ENCODE measurements around the gene PDZRN3. TPM values are rescaled to one million over a fixed set of nuclear protein-coding genes. Genes with fewer than 3 reads are reported as not detected.

Gene PDZRN3
- total RNA-seq, 1 experiment from 2014 or later: 3.4 TPM

DNA sequence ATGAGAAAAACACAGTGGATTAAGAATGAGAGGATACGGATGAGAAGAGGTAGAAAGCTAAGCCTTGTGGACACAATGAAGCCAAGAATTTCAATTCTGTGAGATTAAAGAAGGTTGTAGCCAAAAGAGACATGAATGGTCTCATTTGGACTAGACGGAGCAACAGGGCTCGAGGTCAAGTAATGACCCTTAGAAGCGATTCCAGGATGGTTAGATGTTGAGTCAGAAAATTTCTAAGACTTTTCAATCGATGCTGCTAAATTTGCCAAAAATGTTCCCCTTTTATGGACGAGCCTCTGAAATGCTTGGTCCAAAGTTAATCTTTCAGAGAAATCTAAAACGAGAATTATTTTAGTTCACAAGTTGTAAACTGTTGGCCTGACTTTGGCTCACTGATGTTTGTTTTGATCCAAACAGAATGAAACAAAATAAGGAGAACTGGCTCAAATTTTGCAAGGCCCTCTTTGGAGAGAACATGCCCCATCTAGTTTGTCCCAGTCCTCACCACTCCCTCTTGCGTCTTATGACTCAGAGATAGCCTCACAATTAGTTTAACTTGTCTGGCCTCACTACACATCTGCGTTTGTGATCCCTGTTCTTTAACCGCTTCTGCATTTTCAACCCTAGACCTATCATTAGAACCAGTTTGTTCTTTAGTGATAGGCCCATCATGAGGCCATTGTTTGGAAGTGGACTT is 235.5 kb downstream of the PDZRN3 start:
- DNase-seq (ENCODE audit: low spot score): no peak

DNA sequence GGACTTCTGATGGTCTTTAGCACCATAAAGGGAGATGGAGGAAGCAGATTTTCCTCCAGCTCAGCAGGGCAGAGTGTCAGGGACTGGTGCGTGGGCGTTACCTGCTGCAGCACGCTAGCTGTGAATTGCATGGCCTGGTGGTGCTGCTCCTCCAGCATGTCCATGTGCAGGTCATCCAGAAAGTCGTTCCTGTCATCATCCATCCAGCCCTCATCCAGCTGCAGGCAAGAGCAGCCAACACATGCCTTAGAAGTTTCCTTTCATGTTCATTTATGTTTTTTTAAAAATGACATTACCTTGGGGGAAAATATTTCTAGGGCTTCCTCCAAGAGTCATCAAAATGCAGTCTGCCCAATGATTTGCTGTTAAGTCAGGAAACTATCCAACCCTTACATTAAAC is 239.2 kb downstream of the PDZRN3 start:
- DNase-seq (ENCODE audit: low spot score): no peak

DNA sequence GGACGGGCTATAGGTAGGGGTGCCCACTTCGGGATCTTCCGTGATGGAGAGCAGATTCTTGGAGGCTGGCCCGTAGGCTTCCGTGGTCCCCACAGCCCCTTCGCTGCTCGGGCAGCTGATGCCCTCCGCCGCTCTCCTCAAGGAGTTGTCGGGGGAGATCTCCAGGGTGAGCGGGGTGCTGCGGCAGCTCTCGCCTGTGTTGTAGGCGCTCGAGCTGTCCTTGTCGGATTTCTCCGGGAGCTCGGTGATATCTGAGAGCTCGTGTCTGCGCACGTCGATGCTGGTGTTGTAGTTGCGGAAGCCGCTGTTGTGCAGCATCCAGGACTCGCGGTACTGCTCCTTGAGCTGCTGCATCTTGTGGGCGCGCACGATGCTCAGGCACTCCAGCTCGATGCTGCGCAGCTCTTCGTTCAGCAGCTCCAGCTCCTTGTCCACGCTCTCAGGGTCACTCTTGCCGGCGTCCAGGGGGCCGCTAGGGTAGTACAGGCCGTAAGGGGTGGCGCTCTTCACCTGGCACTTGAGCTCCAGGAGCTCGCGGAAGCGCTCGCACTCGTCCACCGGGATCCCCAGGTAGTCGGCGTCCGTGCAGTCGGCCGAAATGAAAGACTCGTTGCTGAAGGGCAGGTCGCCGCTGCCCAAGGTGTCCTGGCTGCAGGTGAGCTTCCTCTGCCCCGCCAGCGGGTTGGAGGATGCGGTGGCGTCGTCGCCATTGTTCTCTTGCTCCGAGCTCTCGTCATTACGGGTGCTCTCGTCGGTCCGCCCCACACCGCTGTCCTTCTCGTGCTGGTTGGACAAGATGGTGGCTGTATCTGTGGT is 240.4 kb downstream of the PDZRN3 start:
- DNase-seq (ENCODE audit: low spot score): no peak

DNA sequence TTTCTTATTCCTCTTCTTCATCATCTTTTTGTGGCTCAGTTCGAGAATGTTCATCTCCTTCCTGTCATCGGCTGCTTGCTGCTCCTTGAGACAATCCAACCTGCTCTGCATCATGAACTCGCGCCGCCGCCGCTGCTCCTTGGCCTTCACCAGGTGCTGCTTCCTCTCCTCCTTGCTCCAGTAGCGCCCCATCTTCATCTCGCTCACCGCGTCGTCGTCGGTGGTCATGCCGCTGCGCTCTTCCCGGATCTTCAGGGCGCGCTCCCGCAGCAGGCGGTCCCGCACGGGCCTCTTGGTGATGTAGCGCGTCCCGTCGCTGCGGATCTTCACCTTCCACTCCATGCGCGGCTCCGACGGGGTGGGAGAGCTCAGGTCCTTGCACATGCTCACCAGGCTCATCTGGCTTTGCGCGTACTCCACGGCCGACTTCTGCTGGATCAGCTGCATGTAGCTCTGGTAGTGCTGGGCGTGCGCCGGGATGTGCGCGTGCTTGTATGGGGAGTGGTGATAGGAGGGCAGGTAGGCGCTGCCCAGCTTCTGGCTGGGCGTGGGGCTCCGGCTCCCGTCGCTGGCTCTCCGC is 241.2 kb downstream of the PDZRN3 start:
- DNase-seq (ENCODE audit: low spot score): no peak

DNA sequence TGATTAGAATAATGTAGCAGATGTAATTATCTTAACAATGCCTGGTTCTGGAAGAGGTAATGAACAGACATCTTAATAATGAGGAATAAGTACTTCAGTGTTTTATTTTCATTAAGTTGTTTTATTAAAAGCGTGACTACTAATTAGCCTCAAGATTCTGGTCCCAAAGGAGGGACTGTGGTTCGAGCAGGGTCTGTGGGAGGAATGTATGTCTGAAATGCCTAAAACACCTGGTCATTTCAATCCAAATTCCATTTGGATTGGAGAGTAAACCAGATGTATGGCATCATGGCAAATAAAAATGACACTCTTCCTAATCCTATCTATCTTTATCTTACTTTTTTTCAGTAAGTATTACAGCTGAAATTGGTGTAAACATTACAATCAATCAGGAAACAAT is 243.2 kb downstream of the PDZRN3 start:
- DNase-seq (ENCODE audit: low spot score): no peak

DNA sequence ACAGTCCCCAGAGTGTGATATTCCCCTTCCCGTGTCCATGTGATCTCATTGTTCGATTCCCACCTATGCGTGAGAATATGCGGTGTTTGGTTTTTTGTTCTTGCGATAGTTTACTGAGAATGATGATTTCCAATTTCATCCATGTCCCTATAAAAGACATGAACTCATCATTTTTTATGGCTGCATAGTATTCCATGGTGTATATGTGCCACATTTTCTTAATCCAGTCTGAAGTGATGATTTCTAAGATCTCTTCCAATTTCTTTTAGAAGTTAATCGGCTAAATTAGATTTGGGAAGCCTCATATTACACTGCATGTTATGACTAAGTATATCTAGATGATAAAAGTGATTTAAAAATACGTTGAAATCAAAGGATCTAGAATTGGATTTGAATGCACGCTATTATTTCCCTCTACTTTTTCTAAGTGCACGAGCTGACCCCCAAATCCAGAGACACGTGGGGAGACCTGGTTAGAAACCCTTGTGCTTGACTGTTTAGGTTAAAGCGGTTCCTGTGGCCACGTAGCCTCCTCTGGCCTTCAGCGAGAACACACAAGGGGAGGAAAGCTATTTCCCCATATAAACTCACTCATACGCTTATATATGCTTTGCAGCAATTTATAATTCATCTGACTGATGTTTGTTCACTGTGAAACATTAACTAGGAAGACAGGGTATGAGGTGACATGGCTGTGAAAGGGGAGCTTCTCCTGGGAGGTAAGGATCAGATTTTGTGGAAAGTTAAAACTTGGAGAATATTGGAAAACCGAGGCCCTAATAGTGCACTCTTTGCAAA is 243.8 kb downstream of the PDZRN3 start:
- no peak for DNase-seq (ENCODE audit: low spot score)

DNA sequence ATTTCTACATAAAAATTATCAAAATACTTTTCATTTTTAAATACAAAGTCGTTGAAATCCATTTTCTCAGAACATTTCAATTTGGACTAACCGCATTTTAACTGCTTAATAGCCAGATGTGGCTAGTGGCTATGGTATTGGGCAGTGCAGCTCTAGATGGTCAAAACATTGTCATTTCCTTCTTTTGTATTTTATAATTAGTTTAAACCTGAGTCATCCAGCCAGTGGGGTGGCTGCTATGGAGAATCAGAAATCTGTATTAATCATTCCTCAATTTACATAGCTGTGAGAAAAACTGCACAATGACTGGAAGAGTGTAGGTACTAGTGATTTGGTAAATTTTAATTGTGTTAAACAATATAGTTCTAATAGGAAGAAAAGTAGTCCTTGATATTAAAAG is 245.3 kb downstream of the PDZRN3 start:
- no peak for DNase-seq (ENCODE audit: low spot score)

DNA sequence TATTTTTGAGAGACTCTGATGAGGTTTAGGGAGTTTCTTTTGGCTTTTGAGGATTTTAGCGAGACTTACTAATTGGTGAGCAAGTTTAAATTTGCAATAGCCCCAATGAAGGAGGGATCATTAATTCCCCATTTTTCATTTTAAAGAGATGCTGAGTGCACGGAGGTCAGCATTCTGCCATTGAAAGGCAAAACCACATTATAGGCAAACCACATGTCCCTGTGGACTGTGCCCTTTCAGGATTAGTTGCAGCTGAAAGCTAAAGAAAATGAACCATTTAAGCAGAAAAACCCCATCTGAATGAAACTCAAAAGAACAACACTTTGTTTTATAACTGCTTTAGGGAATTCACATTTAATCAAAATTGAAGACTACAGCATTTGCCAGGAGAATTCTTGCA is 246.5 kb downstream of the PDZRN3 start:
- DNase-seq (ENCODE audit: low spot score): no peak

DNA sequence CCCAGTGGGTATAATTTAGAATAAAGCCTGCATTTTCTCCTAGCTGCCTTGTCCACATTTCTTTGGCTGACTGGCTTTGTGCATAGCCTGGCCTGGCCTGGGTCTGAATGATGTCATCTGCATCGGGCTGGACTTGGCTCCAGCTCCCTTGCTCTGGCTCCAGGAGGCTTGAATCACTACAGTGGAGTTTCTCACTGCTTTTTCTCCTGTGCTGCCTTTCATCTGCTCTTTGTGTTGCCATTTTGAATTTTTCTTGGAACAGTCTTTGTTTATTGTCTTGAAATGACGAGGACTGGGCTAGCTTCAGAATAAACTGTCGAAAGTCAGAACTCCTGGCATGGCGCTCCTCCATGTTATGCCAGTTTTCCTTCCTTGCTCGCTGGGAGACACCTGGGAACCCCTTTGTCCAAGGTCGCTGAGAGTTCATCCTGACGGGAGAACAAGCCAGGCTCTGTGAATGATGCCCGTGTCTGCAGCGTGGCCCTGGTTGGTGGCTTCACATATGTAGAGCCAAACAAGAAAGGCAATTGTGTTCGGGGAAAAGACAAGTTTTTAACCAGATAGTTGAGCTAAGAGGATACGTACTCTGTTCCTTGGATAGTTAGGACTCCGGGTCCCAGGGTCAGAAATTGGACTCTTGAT is 258.9 kb downstream of the PDZRN3 start:
- peak; percentile 21 for DNase-seq (ENCODE audit: low spot score)

DNA sequence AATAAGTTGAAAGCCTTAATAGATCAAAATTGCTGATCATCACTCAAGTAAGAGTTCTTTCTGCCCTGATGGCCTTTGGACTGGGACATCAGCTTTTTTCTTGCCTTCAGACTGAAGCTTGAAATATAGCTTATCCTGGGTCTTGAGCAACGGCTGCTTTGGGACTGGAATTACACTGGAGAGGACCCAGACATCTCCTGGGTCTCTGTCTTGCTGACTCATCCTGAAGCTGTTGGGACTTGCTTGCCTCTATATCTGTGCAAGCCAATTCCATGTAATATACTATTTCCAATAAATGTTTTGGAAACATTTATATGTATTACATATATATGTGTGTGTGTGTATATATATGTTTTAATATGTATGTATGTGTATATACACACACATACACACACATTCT is 260.2 kb downstream of the PDZRN3 start:
- DNase-seq (ENCODE audit: low spot score): no peak

DNA sequence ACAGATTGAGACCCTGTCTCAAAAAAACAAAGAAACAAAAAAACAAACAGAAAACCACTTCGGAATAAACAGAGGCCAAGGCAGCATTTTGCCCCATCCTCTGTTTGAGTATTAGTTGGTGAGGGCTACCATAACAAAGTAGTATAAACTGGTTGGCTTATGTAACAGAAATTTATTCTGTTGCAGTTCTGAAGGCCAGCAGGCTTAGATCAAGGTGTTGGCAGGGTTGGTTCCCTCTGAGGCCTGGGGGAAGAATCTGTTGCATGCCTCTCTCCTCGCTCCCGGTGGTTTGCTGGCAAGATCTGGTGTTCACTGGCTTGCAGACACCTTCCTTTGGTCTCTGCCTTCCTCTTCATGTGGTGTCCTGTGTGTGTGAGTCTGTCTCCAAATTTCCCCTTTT is 261.6 kb downstream of the PDZRN3 start:
- DNase-seq (ENCODE audit: low spot score): no peak

DNA sequence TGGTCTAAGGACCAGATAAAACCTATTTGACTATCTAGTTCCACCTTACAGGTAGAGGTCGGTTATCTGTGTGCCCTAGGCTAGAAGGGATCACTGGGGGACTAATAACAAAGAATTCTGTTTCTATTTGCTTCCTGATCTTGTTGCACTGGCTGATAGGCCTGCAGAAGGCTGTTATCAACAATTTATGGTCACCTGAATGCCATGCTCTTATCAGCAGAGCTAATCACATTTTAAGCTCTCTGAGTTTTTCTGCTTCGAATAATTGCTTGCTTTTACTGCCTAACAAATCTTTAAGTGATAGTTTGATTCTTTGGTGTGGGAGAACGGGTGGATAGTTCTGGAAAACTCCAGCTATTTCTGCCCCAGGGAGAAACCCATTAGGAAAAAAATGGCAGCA is 263.1 kb downstream of the PDZRN3 start:
- no peak for DNase-seq (ENCODE audit: low spot score)

DNA sequence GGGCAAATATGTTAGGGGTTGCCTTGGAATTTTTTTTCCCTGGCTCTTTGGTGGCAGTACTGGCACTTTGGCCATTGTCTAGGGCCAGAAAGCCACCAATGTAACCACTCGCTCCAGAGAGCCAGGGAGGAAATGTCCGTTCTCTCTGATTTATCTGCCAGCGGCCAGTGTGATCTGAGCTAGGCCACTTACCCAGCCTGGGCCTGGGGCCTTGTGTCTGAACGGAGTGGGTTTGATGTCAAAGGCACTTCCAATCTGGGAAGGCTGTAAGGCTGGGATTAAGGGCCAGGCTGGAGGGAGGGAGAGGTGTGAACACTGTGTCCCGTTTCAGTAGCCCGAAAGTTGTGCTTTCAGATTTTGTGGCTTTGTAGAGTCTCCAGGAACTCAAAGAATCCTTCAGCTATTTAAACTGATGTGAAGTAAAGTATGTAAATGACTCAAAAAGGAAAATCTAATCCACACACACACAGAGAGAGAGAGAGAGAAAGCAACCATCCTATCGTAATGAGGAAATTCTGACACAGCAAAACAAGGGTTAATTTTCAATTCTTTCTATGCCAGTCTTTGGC is 271.0 kb downstream of the PDZRN3 start:
- DNase-seq (ENCODE audit: low spot score): no peak

DNA sequence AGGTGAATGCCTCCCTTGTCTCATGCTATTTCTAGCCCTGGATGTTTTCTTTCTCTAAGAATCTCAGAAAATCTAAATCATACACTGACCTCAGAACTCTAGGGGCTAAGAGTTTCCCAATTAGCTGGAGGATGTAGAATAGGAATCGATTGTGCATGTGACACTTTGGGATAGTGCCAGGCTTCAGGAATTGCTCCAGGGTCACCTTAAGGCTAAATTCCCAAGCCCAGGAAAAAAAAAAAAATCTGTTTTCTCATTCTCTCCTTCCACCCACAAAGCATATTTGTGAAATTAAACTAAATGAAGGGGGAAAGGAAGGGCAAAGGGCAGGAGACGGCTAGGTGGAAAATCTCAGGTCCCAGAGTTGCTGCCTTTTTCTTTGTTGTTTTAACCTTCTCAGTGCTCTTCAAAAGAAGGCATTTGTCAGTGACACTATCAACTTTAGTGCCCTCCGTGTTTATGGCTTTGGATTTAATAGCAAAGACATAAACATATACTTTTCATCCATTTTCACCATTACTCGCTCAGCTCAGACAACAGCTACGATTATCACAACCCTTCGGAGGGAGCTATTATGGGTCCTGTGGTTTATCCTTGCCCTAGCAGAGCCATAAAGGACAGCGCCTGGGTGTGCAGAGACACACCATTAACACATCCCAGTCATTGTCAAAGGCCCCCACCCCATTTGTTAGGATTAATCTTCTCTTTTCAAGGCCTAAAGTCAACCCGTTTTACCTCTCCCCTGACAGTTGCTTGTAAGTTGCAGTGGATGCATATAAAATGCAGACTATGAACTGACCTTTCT is 271.7 kb downstream of the PDZRN3 start:
- no peak for DNase-seq (ENCODE audit: low spot score)

DNA sequence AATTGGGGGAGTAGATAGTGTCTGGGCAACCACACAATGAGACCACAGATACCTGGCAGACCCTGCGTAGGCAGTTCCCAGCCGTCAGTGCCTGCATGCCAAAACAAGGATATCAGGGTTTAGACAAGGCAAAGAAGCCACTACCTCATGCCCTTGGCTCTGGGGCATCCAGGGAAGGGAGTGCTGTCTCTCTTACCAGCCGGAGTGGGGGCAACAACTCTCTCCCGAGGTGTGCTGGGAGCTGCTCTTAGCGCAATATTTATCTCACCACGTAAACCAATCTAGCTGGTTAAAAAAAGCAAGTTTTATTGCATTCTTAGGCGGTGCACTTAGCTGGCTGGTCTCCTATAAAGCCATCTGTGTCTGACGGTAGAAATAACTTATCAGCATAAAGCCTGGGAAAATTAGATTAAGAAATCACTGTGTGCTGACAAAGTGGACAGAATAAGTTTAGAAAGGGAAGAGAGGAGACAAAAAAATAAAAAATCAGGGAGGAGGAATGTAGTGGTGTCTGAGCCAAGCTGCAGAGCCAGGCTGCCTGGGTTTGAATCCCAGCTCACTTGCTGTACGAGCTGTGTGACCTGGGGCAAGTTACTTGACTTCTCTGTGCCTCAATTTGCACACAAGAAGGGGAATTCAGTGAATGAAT is 273.2 kb downstream of the PDZRN3 start:
- peak; percentile 6 for DNase-seq (ENCODE audit: low spot score)

DNA sequence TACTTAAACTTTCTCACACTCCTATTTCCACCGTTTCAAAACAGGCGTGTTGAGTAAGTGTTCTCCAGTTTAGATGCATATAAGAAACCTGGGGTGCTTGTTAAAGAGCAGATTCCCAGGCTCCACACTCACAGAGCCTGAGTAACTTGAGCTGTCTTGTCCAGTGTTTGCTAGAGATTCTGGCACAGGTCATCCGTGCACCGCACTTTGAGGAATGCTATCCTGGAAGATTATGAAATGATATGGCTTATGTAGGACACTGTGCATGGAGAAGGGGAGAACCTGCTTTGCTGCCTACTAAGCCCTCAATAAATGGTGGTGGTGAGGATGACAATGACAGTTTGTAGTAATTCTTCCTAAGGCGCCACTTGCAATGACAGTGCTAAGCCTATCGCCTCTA is 273.7 kb downstream of the PDZRN3 start:
- no peak for DNase-seq (ENCODE audit: low spot score)

DNA sequence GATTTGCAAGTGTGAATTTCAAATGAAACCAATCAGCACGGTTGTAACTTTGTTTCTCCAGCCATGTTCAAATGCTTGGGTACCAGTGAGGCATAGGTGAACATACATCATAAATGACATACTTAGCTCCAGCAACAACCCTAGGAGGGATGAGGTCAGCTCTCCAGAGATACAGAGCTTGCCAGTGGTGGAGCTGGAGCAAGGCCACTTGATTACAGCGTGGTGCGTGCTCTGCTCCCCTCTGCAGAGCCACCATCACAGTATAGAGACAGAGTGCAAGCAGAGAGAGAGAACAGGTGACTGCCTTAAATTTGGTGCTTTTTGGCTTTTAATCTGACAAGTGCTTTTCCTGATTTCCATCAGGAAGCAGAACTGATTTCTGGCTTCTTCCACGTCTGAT is 275.1 kb downstream of the PDZRN3 start:
- no peak for DNase-seq (ENCODE audit: low spot score)

DNA sequence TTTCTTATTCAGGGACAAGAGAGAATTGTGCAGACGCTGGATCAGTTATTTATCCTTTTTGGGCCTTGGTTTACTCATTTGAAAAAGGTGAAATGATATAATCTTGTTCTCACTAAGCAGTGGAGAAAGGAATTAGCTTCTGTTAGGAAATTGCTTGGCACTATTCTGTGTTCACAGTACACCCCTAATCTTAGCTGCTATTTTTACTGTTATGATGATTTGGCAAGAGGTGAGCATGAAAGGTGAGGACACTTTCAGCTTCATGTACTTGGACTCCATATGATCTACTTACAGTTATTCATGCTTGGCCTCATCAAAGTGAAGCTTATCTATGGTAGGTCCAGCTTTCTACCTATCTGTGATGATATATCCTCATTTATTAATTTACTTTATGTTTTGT is 282.7 kb downstream of the PDZRN3 start:
- no peak for DNase-seq (ENCODE audit: low spot score)

DNA sequence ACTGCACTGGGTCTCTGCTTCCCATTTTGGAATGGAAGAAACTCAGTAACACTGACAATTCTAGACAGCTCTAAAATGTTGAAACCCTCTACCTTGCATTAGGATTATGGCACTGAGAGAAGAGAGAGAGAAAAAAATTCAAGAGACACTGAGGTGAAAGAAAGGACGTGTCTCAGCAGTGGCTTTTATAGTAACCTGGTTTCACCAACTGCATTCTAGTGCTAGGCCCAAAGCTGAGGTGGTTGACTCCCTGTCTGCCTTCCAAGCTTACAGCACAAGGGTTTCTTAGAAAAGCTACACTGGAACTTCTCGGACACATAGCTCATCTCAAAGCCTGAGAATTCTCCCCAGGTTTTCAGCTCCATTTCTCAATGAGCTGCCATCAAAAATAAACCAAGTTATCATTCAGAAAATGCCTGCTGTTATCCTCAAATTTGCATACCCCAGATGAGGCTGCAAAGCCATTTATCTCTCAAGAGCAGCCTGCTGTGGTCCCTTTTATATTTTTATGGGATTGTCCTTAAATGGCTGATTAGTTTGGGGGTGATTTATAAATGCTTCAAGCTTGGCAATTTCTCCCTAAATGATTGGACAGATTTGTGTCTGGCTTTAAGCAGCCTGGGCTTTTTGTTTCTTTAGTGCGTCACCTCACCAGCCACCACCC is 283.3 kb downstream of the PDZRN3 start:
- DNase-seq (ENCODE audit: low spot score): no peak
